Heart right ventricle (tissue), 16 donors: ENCODE measurements around the gene NFKBIL1. TPM values are rescaled to one million over a fixed set of nuclear protein-coding genes. Genes with fewer than 3 reads are reported as not detected.

Experiments
- ATAC-seq, 8 donors: fragments of 200-7000 bp; cut with Tn5 transposase; one replicate each; pipeline ENCODE4 v1.9.1; 2020; ENCODE audit warnings: mild to moderate bottlenecking in 8 of 8, moderate library complexity in 8 of 8, moderate number of reproducible peaks in 1 of 8
- DNase-seq, 2 donors: peaks; one replicate each; pipeline ENCODE4 v3.0.0-alpha.2; 2020
- H3K27ac ChIP-seq, 10 donors: fragments of 200-600 bp; sonication (generic) in 2 of 10; one replicate each; pipeline versions ENCODE4 v1.5.0 to v1.8.0; 2020 to 2022; ENCODE audit warnings: mild to moderate bottlenecking in 3 of 10
- H3K27me3 ChIP-seq, 7 donors: fragments of 200-600 bp; one replicate each; pipeline ENCODE4 v1.8.0; 2021 to 2022; ENCODE audit warnings: mild to moderate bottlenecking in 2 of 7
- H3K36me3 ChIP-seq, 9 donors: fragments of 200-600 bp; sonication (generic) in 1 of 9; one replicate each; pipeline versions ENCODE4 v1.5.0 to v1.8.0; 2020 to 2022; ENCODE audit warnings: mild to moderate bottlenecking in 2 of 9
- H3K4me1 ChIP-seq, 9 donors: fragments of 200-600 bp; sonication (generic) in 1 of 9; one replicate each; pipeline versions ENCODE4 v1.5.0 to v1.8.0; 2020 to 2022; ENCODE audit warnings: mild to moderate bottlenecking in 4 of 9
- H3K4me3 ChIP-seq, 10 donors: fragments of 200-600 bp; sonication (generic) in 2 of 10; one replicate each; pipeline versions ENCODE4 v1.5.0 to v1.8.0; 2020 to 2022; ENCODE audit warnings: mild to moderate bottlenecking in 7 of 10, moderate library complexity in 2 of 10
- H3K9me3 ChIP-seq, 11 donors: fragments of 200-600 bp in 10 of 11; sonication (generic) in 2 of 11; one replicate each; pipeline versions ENCODE4 v1.5.0 to v1.8.0; 2013 to 2022; ENCODE audit warnings: mild to moderate bottlenecking in 2 of 11, control low read depth in 1 of 11, moderate library complexity in 1 of 11
- CTCF ChIP-seq, 9 donors: fragments of 200-600 bp; sonication (generic) in 2 of 9; IDR thresholded peaks; one replicate each; pipeline versions ENCODE4 v1.5.0 to v1.8.0; 2021 to 2022; ENCODE audit warnings: antibody characterized with exemption in 9 of 9, mild to moderate bottlenecking in 5 of 9, moderate library complexity in 1 of 9
- WGBS, 2 donors: extraction: QIAGEN DNeasy Blood & Tissue Kit; methylation state at CpG; one replicate each; pipeline ENCODE4 v1.1.7; 2013; ENCODE audit warnings: inconsistent platforms in 1 of 2; 5-methylcytosine and 5-hydroxymethylcytosine counted together
- intact Hi-C, 10 donors: fragments of 100-400 bp; cut with DNase I; formaldehyde crosslinking; loops; one replicate each; pipeline versions ENCODE4 v1.11.1 to v1.14.2; 2022
- polyA plus RNA-seq, 2 donors: library from polyadenylated mRNA; stranded (reverse); fragments of 200-250 nt; gene quantifications; one replicate each; pipeline ENCODE4 v1.2.3, GENCODE V29; 2013
- total RNA-seq, 10 donors: library from RNA; stranded (reverse); fragmentation: NEBNext Ultra II Directional in 3 of 10; extraction: Animal tissue kit (Norgen Biotek cat#: 25700) in 3 of 10; gene quantifications; one replicate each; pipeline versions ENCODE4 v1.2.1 to v1.2.4, GENCODE V29; 2021 to 2023
- donor health status: Arrhythmogenic right ventricular cardiomyopathy.
- donor health status: ischemic (EF 13 %, LVEDD 7.1; RV severe dilation, severe dysfunction).
- donor health status: healthy with polysubstance abuse.
- donor health status: DM: no; HTN: yes; CAD: no.
- donor health status: DM: no; HTN: no; CAD: no.
- donor health status: ischemic (EF 25% LVEDD 6.9; RV normal size, moderate dysfunction).
- donor health status: ischemic (EF 25% LVEDD 5.7; RV mildly dilated, moderate dysfunction).
- donor health status: healthy.
- donor health status: DM: yes; HTN: yes; CAD: no.
- donor health status: Ischemic cardiomyopathy.
- donor health status: ischemic (EF 35%, LVEDD 5.7; RV mildly dilated, moderate dysfunction).
- donor health status: nonischemic (EF 11% LVEDD 7.7; RV severe dilation, severe dysfunction).
- donor health status: DM: yes; HTN: yes; CAD: no.
- donor health status: PGD.
- donor health status: ischemic (EF 29% LVEDD 5.4; RV normal size, mild dysfunction).
- donor health status: nonischemic (EF 23%, LVEDD 6.1; RV moderate dilation, normal function).

Gene NFKBIL1
- total and polyA plus RNA-seq, 12 donors = 9.7 to 22.2 (median 12.1) TPM

DNA sequence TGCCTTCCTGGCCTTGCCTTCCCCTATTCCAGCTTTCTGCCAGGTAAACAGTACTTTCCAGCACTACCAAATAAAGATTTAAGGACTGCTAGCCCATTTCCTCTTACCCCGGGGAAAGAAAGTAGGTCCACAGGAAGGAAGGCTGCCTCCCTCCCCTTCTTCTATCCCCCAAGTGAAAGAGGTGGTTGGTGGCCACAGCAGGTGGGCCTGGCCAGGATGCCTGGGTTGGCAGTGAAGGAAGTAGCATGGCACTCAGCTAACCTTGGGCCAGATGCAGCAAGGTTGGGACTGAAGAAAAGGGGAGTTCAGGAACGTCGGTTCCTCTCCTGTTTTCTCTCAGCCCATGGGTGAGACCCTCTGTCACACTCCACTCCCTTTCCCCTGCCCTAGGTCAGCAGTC is 8.9 kb downstream of the NFKBIL1 start:
- Histone ChIP-seq H3K4me1 (peaks cover 20 to 71% (median 44%) of the 10 kb centered on the region in 9 donors), H3K27me3 (no peaks in the 10 kb centered on the region), H3K27ac (no peak overlapping the region), H3K36me3 (peaks cover 5 to 79% (median 24%) of the 10 kb centered on the region in 9 donors), H3K9me3 (no peaks in the 10 kb centered on the region), H3K4me3 (no peak overlapping the region)
- 66 to 71% methylated on average over 3 of the region's 3 CpGs for WGBS, 2 donors
- ATAC-seq = no peak
- intact Hi-C loops = no loop called here
- no peak for TF ChIP-seq CTCF (IDR thresholded peaks at IDR 0.05)
- no peak for DNase-seq

DNA sequence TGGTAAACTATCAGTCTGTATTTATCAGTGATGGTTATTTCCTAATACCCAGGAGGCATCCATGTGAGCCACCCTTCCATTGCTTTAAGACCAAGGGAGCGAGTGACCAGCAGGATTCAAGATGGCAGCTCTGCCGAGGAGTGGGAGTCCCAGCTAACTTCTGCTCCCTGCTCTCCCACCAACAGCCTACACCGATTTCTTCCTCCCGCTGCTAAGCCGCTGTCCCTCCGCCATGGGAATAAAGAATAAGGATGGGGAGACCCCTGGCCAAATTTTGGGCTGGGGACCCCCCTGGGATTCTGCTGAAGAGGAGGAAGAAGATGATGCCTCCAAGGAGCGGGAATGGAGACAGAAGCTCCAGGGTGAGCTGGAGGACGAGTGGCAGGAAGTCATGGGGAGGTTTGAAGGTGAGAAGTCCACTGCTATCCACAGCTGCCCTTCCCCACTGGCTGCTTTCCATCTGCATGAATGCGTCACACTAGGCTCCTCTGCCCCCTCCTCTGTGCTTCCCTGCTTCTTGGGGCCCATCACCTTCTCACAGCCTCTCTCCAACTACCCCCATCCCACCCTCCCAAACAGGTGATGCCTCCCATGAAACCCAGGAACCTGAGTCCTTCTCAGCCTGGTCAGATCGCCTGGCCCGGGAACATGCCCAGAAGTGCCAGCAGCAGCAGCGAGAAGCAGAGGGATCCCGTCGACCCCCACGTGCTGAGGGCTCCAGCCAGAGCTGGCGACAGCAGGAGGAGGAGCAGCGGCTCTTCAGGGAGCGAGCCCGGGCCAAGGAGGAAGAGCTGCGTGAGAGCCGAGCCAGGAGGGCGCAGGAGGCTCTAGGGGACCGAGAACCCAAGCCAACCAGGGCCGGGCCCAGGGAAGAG is 10.3 kb downstream of the NFKBIL1 start:
- peaks cover 5 to 68% (median 15%) of the 10 kb centered on the region in 9 donors for H3K36me3 ChIP-seq
- peak overlapping the region in 9 of 10 donors; percentile 73 to 91 (median 82) for H3K27ac ChIP-seq

DNA sequence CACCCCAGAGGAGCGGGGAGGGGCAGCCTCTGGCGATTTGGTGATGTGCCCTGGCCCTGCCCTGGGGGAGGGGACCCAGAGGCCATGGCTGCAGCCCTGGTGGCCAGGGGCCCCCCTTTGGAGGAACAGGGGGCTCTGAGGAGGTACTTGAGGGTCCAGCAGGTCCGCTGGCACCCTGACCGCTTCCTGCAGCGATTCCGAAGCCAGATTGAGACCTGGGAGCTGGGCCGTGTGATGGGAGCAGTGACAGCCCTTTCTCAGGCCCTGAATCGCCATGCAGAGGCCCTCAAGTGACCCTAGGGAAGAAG is 10.9 kb downstream of the NFKBIL1 start:
- Histone ChIP-seq H3K4me1 (peaks cover 20 to 77% (median 40%) of the 10 kb centered on the region in 9 donors), H3K9me3 (no peaks in the 10 kb centered on the region), H3K27ac (peak overlapping the region in 9 of 10 donors; percentile 73 to 91 (median 82)), H3K27me3 (no peaks in the 10 kb centered on the region), H3K4me3 (peak overlapping the region in 3 of 10 donors; percentile 11 to 33 (median 12)), H3K36me3 (peaks cover 5 to 63% (median 15%) of the 10 kb centered on the region in 9 donors)
- intact Hi-C loops = no loop called here
- DNase-seq = no peak
- no peak for ATAC-seq
- TF ChIP-seq CTCF (IDR thresholded peaks at IDR 0.05) = no peak
- 75 to 79% methylated on average over 8 of the region's 8 CpGs for WGBS, 2 donors

More for the DNA sequence above, 10.3 kb downstream of the NFKBIL1 start:
- intact Hi-C loops = no loop called here
- no peaks in the 10 kb centered on the region for H3K27me3 ChIP-seq
- H3K4me3 ChIP-seq = peak overlapping the region in 3 of 10 donors; percentile 11 to 33 (median 12)
- peak in 1 of 8 donors; percentile 13 for ATAC-seq
- 56 to 58% methylated on average over 24 of the region's 24 CpGs for WGBS, 2 donors
- no peak for DNase-seq
- peaks cover 20 to 74% (median 40%) of the 10 kb centered on the region in 9 donors for H3K4me1 ChIP-seq
- no peaks in the 10 kb centered on the region for H3K9me3 ChIP-seq
- TF ChIP-seq CTCF (IDR thresholded peaks at IDR 0.05) = no peak

DNA sequence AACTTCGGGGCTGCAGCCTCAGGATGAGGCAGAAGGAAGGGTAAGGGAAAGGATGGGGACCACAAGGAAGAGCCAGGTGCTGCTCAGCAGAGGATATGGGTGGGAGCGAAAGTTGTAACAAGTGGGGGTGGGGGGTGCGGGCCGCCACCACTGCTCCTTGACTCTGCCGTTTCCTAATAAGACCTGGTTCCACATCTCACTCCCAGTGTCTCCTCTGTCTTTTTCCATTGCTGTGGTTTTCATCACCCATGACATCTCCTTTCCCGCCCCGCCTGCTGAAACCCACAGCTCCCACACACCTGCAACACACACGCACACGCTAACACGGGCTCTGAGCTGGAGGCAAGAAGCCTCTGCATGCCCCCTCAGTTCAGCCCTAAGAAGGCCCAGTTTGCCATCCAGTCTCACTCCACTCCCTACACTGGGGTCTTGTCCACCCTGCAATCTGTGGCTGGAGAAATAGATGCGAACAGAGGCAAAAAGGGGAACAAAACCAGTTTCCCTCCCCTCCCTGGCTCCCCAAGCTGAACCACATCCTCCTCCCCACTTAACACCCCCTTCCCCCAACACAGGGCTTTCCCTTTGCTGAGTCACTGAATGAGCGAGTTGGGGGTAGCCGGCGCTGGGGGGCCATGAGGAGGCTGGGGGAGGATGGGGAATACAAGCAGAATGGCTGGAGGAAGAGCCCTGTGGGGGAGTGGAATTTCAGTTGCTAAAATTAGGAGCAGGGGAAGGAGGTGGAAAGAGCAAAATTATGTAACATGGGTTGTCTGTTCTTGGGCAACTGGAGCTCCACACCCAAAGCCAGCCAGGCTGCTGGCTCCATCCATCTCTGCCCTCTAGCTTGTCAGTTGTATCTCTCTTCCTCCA is 11.5 kb downstream of the NFKBIL1 start:
- 64 to 68% methylated on average over 14 of the region's 14 CpGs for WGBS, 2 donors
- no peak for TF ChIP-seq CTCF (IDR thresholded peaks at IDR 0.05)
- peak overlapping the region in 2 of 10 donors; percentile 12 to 33 for H3K4me3 ChIP-seq
- H3K27me3 ChIP-seq = no peaks in the 10 kb centered on the region
- peak overlapping the region; percentile 27 to 91 (median 80) for H3K27ac ChIP-seq
- ATAC-seq (peak; percentile 23 to 59 (median 54)), DNase-seq (no peak)
- H3K9me3 ChIP-seq = no peaks in the 10 kb centered on the region
- peaks cover 5 to 57% (median 15%) of the 10 kb centered on the region in 9 donors for H3K36me3 ChIP-seq
- peaks cover 20 to 81% (median 40%) of the 10 kb centered on the region in 9 donors for H3K4me1 ChIP-seq
- intact Hi-C loops = no loop called here
